Measurements from ENCODE around the gene NUP58.

DNA sequence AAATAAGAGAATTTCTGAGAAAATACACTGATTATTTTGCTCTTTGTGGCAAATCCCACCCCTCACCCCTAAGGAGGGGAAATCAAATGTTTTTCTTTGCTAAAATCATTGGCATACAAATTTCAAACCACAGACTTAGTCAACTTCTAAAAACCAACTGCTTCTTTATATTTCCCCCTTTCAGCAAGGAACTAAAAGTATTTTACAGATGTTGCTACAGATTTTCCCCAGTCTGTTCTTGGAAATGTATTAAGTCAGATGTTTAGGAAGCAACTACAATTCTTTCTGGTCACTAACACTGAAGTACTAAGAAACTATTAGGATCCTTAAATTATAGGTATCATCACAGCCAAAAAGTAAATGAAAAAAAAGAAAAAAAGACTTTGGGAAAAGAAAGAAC lies 21.0 kb upstream of the NUP58 start:
- TF ChIP-seq, protein P1, sequence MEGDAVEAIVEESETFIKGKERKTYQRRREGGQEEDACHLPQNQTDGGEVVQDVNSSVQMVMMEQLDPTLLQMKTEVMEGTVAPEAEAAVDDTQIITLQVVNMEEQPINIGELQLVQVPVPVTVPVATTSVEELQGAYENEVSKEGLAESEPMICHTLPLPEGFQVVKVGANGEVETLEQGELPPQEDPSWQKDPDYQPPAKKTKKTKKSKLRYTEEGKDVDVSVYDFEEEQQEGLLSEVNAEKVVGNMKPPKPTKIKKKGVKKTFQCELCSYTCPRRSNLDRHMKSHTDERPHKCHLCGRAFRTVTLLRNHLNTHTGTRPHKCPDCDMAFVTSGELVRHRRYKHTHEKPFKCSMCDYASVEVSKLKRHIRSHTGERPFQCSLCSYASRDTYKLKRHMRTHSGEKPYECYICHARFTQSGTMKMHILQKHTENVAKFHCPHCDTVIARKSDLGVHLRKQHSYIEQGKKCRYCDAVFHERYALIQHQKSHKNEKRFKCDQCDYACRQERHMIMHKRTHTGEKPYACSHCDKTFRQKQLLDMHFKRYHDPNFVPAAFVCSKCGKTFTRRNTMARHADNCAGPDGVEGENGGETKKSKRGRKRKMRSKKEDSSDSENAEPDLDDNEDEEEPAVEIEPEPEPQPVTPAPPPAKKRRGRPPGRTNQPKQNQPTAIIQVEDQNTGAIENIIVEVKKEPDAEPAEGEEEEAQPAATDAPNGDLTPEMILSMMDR (IDR thresholded peaks at IDR 0.05): no peak
- no peak for TF ChIP-seq POLR2A (IDR thresholded peaks at IDR 0.05)

Data from Peyer's patch (tissue), 4 donors.